ENCODE results near the gene ISM1.

ISM1 gene

GRCh38 chr20:13265941-13266340, 44.9 kb downstream of the ISM1 start:
- Histone ChIP-seq H3K27ac (ENCODE audit: low read depth, low read length) (no peak overlapping the region), H3K4me2 (ENCODE audit: low read length) (no peak overlapping the region), H3F3A (ENCODE audit: control insufficient read depth, insufficient read depth) (no peaks in the 10 kb centered on the region), H4K20me1 (ENCODE audit: control insufficient read depth, insufficient read depth, low read depth, low read length) (no peaks in the 10 kb centered on the region), H3K9me2 (replicated peaks; ENCODE audit: control insufficient read depth, low read length) (no peaks in the 10 kb centered on the region), H3K4me1 (ENCODE audit: control insufficient read depth, low read length) (no peaks in the 10 kb centered on the region), H3K9me3 (ENCODE audit: control insufficient read depth, insufficient read depth, low read length) (no peaks in the 10 kb centered on the region), H3K27me3 (ENCODE audit: control insufficient read depth, low read length) (no peaks in the 10 kb centered on the region), H3K36me3 (ENCODE audit: control insufficient read depth, low read length) (no peaks in the 10 kb centered on the region), H3K79me2 (ENCODE audit: control insufficient read depth, low read length) (no peaks in the 10 kb centered on the region), H3K4me3 (ENCODE audit: low read length) (no peak overlapping the region)
- TF ChIP-seq EZH2phosphoT487 (IDR thresholded peaks at IDR 0.05; ENCODE audit: borderline replicate concordance, low read length) (no peak), CTCF (IDR thresholded peaks at IDR 0.05; ENCODE audit: low read depth, low read length, poor library complexity, severe bottlenecking) (no peak)

- no peaks in the 10 kb centered on the region for H4K20me1 ChIP-seq (ENCODE audit: control insufficient read depth, insufficient read depth, low read depth, low read length)
- H3K4me3 ChIP-seq (ENCODE audit: low read length), result no peak overlapping the region
- TF ChIP-seq EZH2phosphoT487 (IDR thresholded peaks at IDR 0.05; ENCODE audit: borderline replicate concordance, low read length) (no peak), CTCF (IDR thresholded peaks at IDR 0.05; ENCODE audit: low read depth, low read length, poor library complexity, severe bottlenecking) (no peak)
- H3K4me2 ChIP-seq (ENCODE audit: low read length), result no peak overlapping the region
- no peaks in the 10 kb centered on the region for H3K9me3 ChIP-seq (ENCODE audit: control insufficient read depth, insufficient read depth, low read length)
- no peaks in the 10 kb centered on the region for H3K79me2 ChIP-seq (ENCODE audit: control insufficient read depth, low read length)
- no peaks in the 10 kb centered on the region for H3K36me3 ChIP-seq (ENCODE audit: control insufficient read depth, low read length)
- H3K4me1 ChIP-seq (ENCODE audit: control insufficient read depth, low read length), result no peaks in the 10 kb centered on the region
- H3K27me3 ChIP-seq (ENCODE audit: control insufficient read depth, low read length), result no peaks in the 10 kb centered on the region
- H3K9me2 ChIP-seq (replicated peaks; ENCODE audit: control insufficient read depth, low read length), result no peaks in the 10 kb centered on the region
- no peaks in the 10 kb centered on the region for H3F3A ChIP-seq (ENCODE audit: control insufficient read depth, insufficient read depth)
- no peak overlapping the region for H3K27ac ChIP-seq (ENCODE audit: low read depth, low read length)
Observed at GRCh38 chr20:13267231-13267630, 46.2 kb downstream of the ISM1 start.

- no peaks in the 10 kb centered on the region for H3K79me2 ChIP-seq (ENCODE audit: control insufficient read depth, low read length)
- H3K9me3 ChIP-seq (ENCODE audit: control insufficient read depth, insufficient read depth, low read length), result no peaks in the 10 kb centered on the region
- H3K4me3 ChIP-seq (ENCODE audit: low read length), result no peak overlapping the region
- no peaks in the 10 kb centered on the region for H3F3A ChIP-seq (ENCODE audit: control insufficient read depth, insufficient read depth)
- no peaks in the 10 kb centered on the region for H4K20me1 ChIP-seq (ENCODE audit: control insufficient read depth, insufficient read depth, low read depth, low read length)
- H3K36me3 ChIP-seq (ENCODE audit: control insufficient read depth, low read length), result no peaks in the 10 kb centered on the region
- H3K4me2 ChIP-seq (ENCODE audit: low read length), result no peak overlapping the region
- H3K4me1 ChIP-seq (ENCODE audit: control insufficient read depth, low read length), result no peaks in the 10 kb centered on the region
- no peaks in the 10 kb centered on the region for H3K9me2 ChIP-seq (replicated peaks; ENCODE audit: control insufficient read depth, low read length)
- H3K27me3 ChIP-seq (ENCODE audit: control insufficient read depth, low read length), result no peaks in the 10 kb centered on the region
- TF ChIP-seq EZH2phosphoT487 (IDR thresholded peaks at IDR 0.05; ENCODE audit: borderline replicate concordance, low read length) (no peak), CTCF (IDR thresholded peaks at IDR 0.05; ENCODE audit: low read depth, low read length, poor library complexity, severe bottlenecking) (no peak)
- no peak overlapping the region for H3K27ac ChIP-seq (ENCODE audit: low read depth, low read length)
Observed at GRCh38 chr20:13268953-13269352, 47.9 kb downstream of the ISM1 start.

GRCh38 chr20:13270211-13270610, 49.1 kb downstream of the ISM1 start:
- H4K20me1 ChIP-seq (ENCODE audit: control insufficient read depth, insufficient read depth, low read depth, low read length), result no peaks in the 10 kb centered on the region
- no peaks in the 10 kb centered on the region for H3K79me2 ChIP-seq (ENCODE audit: control insufficient read depth, low read length)
- H3K4me1 ChIP-seq (ENCODE audit: control insufficient read depth, low read length), result no peaks in the 10 kb centered on the region
- no peaks in the 10 kb centered on the region for H3F3A ChIP-seq (ENCODE audit: control insufficient read depth, insufficient read depth)
- H3K9me2 ChIP-seq (replicated peaks; ENCODE audit: control insufficient read depth, low read length), result no peaks in the 10 kb centered on the region
- no peaks in the 10 kb centered on the region for H3K27me3 ChIP-seq (ENCODE audit: control insufficient read depth, low read length)
- no peaks in the 10 kb centered on the region for H3K36me3 ChIP-seq (ENCODE audit: control insufficient read depth, low read length)
- H3K4me2 ChIP-seq (ENCODE audit: low read length), result no peak overlapping the region
- no peak overlapping the region for H3K27ac ChIP-seq (ENCODE audit: low read depth, low read length)
- TF ChIP-seq CTCF (IDR thresholded peaks at IDR 0.05; ENCODE audit: low read depth, low read length, poor library complexity, severe bottlenecking) (no peak), EZH2phosphoT487 (IDR thresholded peaks at IDR 0.05; ENCODE audit: borderline replicate concordance, low read length) (no peak)
- no peak overlapping the region for H3K4me3 ChIP-seq (ENCODE audit: low read length)
- no peaks in the 10 kb centered on the region for H3K9me3 ChIP-seq (ENCODE audit: control insufficient read depth, insufficient read depth, low read length)

Data from DOHH2 (cell line).